HG03095 (cell line): ENCODE data around the gene PRRC1.
A peak's percentile ranks its signal among the peaks of the same experiment; 100 is the strongest.

Experiments
- ATAC-seq: cut with Tn5 transposase; IDR thresholded peaks from one replicate; pipeline ENCODE4 v1.9.1; 2021; ENCODE audit warnings: moderate library complexity; ENCODE audit not compliant: unreplicated experiment

PRRC1 gene

DNA sequence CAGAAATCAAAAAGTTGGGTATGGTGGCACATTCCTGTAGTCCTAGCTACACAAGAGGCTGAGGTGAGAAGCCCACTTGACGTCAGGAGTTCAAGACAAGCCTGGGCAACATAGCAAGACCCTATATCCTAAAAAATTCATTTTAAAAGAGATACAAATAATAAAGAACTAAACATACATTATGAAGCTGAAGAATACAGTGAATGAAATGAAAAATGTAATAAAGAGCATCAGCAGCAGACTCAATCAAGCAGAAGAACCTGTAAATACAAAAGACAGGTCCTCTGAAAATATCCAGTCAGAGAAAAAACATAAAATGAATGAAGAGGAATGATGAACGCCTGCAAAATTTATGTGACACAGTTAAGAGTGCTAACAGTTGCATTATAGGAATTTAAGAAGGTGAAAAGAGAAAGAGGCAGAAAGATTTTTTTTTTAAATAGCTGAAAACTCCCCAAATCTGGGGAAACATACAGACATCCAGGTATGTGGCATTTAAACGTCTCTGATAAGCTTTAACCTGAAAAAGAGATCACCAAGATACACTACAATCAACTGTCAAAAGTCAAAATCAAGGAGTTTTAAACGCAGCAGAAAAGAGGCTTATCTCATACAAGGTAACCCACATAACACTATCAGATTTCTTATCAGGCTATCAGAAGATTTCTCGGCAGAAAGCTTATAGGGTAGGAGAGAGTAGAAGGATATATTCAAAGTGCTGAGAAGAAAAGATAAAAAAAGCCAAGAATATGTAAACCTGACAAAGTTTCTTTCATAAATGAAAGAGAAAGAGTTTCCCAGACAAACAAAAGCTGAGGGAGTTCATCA is 57.6 kb downstream of the PRRC1 start:
- ATAC-seq, result no peak

DNA sequence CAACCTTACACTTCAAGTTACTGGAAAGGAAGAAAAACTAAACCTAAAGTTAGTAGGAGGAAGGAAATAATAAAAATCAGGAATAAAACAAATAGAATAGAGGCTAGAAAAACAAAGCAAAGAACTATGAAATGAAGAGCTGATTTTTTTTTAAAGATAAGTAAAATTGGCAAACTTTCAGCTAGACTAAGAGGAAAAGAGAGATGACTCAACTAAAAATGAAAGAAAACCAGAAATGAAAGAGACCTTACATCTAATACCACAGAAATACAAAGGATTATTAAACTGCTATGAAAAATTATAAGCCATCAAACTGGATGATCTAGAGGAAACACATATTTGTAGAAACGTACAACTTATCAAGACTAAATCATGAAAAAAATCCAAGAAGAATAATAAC is 60.0 kb downstream of the PRRC1 start:
- ATAC-seq, result no peak

DNA sequence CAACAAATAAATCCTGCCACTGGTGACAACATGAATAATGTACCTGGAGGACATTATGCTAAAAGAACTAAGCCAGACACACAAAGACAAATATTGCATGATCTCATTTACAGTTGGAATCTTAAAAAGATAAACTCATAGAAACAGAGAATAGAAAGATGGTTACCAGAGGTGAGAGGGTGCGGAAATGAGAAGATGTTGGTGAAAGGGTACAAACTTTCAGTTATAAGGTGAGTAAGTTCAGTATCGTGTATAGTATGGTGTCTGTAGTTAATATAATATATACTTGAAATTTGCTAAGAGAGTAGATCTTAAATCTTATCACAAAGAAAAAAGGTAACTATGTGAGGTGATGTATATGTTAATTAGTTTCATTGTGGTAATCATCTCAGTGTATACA is 63.3 kb downstream of the PRRC1 start:
- ATAC-seq, result no peak

DNA sequence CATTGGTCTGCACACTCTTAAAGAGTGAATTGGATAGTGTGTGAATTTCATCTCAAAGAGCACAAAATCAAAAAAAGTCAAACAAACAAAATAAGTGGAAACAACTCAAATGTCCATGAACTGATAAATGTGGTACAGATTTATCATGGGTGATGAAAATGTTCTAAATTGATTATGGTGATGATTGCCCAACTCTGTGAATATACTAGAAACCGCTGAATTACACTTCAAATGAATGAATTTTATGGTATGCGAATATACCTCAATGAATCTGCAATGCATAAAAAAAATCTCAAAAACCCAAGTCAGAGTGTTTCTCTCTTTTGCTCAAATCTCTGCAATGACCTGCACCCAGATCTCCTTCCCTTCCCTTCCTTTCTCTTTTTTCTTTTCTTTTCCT is 64.0 kb downstream of the PRRC1 start:
- no peak for ATAC-seq

DNA sequence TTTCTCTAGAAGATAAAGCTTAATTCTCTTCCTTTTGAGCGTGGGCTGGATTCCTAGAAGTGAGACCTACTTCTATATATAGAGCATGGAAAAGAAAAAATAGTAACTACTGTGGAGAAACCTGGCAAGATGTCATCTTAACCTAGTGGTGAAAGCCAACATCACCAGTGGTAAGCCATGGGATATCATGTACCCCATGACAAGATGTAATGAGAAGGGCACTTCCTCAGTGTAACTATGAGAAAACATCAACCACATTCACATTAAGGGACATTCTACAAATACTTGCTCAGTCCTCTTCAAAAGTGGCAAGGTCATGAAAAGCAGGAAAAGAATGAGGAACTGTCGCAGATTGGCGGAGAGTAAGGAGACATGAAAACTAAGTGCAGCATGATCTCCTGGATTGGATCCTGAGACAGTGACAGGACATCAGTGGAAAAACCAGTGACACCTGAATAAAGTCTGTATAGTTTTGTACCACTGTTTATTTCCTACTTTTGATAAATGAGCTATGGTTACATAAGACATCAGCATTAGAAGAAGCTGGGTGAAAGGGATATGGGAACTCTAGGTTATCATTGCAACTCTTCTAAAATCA is 65.4 kb downstream of the PRRC1 start:
- ATAC-seq, result no peak

DNA sequence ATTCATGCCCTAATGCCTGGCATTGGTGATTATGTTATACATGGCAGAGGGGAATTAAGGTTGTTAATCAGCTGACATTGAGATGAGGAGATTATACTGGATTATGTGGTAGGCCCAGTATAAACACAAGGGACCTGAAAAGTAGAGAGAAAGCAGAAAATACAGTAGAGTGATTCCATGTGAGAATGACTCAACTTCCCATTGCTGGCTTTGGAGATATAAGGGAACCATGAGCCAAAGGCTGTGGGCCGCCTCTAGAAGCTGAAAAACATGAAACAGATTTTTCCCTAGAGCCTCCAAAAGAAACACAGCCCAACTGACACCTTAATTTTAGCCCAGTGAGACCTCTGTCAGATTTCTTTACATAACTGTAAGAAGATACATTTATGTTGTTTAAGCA is 66.4 kb downstream of the PRRC1 start:
- ATAC-seq, result no peak

DNA sequence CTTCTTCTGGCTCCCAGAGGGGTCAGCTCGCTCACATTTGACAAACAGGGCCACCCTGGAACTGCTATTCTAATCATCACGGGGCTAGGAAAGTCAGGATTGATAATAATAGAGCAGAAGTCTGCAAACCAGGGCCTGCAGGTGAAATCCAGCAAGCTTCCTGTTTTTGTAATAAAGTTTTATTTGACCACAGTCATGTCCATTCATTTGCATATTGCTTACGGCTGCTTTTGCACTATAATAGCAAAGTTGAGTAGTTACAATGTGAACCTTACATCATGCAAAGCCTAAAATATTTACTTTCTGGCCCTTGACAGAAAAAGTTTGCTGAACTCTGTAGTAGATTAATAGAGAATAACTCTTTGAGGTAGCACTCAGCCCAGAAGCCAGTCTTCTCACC is 68.2 kb downstream of the PRRC1 start:
- no peak for ATAC-seq

DNA sequence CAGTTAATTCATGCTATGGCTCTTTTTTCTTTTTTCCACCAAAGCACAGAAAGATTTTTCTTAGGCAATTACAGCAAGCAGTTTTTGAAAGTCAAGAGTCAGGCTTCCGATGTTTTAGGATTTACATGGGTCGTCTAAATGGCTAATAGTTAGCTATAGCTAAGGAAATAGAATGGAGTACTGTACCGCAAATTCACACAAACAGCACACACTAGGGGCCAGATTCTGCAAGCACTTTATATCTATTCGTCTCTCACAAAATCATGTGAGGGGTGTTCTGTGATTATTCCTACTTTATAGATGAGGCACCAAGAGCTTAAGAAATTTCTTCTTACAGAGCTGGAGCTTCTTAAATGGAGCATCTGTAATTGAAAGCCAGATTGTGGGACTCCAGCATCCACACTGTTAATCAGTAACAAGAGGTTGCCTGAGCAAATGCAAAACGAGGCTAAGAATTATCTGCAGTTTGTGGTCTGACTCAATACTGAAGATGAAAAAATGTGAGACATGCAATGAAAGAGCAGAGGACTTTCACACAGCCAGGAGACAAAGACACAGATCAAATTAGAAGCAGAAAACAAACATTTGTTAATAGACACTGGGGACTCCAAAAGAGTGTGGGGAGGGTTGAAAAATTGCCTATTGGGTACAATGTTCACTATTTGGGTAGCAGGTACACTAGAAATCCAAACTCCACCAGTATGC is 68.8 kb downstream of the PRRC1 start:
- peak; percentile 77 for ATAC-seq

DNA sequence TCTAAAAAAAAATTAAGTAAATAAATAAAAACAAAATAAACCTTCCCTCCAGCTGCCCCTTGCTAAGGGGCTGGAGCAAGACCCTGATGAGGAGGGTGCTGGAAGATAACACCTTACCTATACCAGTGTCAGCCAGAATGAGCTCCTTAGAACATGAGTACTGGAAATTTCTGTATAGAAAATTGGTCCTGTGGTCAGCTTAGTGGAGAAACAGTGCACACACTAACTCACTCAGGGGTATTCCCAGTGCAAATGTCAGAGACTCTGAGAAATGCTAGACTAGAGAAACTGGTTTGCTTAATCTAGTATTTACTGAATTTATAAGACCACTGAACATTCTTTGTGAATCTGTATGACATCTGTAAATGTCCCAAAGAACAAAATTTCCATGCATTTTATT is 69.4 kb downstream of the PRRC1 start:
- peak; percentile 48 for ATAC-seq

DNA sequence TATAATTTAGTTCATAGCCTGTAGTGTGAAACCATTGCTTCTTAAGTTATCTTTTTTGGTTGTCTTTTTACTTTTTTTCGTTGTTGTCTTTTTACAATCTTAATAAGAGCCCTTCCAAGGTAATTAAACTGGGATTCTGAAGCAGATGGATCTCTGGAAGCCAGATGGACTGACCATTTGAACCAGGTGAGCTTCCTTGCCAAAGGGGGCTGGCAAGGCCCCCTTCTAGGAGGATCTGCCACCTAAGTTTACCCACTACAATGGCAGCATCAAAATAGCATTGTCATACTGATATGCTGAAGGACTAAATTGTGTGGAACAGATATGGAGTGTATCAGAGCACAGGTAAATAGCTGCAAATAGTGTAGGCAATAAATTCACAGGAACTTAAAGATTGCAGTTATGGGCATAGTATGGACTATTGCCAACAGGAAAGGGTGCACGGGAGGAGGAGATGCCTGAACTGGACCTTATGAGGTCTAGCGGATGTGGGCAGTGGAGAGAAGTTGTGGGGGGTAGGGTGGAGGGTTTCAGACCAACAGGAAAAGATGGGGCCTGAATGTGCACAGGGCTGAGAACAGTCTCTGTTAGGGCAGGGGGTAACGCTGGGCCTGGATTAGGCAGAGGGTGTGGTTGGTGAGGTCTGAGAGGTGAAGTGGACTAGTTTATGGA is 69.9 kb downstream of the PRRC1 start:
- ATAC-seq, result no peak

DNA sequence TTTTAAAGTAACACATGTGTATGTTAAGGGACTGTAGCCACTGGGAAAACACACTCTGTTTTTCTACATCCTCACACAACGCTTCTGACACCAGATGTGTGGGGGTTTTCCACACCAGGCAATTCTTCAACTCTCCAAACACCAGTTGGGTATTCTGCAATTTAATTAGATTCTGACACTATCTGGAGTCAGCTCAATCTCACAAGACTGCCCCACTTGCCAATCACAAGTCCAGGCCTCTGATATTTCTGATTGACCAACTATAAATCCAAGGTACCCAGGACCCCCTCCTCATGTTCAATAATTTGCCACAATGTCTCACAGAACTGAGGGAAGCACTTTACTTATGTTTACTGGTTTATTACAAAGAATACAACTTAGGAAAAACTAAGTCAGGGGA is 70.9 kb downstream of the PRRC1 start:
- no peak for ATAC-seq

DNA sequence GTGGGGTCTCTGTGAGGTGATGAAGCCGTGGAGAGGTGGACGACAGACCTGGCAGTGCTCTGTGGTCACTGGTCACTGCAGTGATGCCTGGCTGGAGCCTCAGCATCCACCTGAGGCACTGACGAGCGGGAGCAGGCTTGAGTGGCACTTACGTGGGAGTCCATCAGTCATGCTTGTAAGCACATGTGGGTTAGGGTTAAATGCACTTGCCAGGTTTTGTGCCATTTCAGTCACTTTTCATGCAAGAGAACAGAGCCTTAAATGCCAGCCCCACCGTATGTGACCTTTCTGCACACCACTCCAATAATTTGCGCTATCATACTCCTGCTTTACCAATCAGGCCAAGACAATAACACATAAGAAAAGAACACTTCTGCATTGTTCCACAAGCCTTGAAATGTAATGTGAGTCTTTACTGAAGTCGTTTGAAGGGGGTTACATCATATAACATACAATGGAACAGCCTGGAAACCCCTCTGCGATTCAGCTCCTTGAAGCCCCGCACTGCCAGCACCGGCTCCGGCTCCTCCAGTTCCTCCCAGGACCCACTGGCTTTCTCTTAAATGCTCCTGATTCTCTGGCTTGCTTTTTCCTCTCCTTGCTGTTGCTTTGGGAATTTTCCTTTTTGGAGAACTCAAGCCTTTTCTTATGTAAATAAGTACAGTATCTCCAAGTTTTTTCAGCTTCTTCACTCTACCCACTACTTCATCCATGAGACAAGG is 72.0 kb downstream of the PRRC1 start:
- no peak for ATAC-seq

DNA sequence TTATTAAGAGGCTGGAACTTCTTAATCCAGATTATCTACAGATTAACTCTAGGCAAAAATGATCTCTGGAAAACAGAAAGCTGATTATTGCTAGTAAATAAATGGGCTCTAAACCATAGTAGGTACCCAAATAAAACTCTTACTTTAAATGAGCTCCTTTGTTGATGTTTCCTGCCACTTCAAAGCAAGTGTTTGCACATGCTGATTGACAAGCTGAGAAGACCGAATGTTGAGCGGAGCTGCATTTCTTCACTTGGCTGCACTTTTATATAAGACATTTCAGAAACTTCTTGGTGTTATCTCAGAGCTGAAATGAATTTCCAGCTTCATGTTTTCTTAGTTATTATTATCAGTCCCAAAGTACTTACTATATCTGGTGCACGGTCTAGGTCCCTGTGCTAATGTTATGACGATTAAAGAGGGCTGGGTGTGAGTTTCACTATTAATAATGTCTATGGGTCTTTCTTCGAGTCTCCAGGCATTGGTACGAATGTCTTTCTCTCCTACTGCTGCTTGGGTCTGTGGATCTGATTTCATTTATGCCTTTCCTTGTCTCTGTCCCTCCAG is 72.8 kb downstream of the PRRC1 start:
- peak; percentile 35 for ATAC-seq

DNA sequence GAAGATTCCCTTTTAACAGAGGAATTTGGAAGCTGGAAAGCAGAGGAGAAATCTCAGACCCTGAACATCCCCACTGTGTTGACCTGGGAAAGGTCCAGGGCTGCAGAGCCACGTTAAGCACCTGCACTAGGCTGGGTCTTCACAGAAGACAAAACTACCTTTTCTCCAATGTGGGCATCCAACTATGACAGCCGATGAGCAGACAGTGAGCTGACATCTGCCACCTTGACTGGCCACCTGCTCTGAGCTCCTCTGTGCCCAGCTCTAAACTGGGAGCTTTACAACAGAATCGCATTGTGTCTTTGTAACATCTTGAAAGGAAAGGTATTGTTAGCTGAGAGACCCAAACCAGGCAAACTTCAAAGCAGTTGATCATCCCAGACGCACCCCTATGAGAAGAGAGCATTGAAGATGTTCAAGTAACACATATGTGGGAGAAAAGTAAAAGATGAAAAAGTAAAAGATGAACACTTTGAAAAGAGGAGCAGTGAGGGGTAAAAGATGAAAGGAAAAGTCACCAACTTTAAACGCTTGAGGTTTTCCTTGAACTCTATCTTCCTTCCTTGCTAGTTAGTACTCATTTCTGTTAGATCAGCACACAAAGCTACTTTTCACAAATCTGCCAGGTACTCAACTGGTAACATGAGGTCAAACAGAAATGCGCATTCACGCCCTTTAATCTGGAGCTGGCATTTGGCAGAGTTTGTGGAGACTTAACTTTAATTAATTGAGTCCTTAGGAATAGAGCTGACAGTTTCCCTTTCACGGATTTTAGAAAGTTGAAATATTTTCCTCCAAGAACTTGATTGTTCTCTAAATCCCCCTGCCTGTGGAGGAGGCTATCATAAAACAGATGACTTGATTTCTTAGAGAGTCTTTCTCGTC is 78.3 kb downstream of the PRRC1 start:
- no peak for ATAC-seq

DNA sequence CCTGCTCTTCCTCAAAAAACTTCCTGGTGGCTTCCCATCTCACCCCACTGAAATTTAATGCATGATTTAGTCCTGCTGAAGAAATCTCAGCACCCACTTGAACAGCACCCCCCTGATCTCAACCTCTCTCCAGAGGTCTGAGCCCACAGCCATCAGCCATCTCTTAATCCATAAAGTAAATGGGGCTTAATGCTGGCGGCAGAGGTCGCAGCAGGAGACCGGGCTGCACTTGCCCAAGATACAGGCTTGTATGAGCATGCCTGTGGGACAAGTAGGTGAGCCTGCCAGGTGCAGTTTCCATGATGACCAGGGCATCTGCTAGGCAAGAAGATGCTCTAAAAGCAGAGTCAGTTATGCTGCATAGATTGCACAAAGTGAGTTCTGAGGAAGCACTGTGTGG is 79.1 kb downstream of the PRRC1 start:
- ATAC-seq, result no peak

DNA sequence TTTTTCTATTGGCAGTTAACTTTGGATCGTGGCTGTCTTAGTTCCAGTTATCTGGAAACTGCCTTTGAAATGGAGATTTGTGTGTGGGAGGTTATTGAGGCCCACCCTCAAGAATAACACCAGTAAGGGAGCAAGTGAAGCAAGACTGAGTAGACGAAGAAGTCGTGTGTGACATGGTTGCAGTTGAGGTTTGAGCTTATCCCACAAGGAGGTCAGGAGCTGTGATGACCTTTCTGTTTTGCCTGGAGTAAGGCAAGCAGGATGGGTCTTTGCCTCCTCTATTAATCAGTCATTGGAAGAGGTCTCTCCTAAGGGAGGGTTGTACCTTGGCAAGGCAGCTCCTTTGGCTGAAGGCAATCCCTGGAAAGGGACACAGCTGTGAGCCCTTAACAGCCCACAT is 81.9 kb downstream of the PRRC1 start:
- ATAC-seq, result no peak

DNA sequence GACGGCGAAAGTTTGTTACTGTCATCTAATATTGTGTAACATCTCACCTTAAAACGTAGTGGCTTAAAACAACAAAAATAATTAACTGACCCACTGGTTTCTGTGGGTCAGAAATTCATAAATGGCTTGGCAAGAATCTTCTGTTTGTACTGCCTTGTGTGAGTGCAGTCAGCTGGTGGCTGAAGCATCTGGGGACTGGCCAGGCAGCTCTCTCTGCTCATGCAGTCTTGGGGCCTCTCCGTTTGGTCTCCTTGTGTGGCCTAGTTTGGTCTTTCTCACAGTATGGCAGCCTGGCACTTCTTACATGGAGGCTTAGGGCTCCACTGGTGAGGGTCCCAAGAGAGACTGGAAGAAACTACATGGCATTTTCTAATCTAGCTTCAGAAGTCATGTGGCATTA is 82.4 kb downstream of the PRRC1 start:
- no peak for ATAC-seq

DNA sequence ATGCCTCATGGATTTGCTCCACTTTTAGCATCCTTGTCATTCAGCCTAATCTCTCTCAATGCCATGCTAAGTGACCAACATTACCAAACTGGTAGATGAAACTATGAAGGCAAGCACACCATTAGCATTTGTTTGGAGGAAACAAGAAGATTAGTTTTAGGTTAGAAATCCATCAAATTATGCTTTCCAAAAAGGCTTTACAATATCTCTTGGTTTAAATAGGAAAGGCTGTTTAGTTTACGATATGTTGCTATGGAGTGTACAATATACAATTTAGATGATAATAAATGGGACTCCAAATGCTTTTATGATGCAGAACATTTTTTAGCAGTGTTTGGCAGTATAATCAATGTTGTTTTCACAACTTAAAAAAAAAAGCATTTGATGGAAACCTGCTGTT is 83.7 kb downstream of the PRRC1 start:
- ATAC-seq, result no peak

DNA sequence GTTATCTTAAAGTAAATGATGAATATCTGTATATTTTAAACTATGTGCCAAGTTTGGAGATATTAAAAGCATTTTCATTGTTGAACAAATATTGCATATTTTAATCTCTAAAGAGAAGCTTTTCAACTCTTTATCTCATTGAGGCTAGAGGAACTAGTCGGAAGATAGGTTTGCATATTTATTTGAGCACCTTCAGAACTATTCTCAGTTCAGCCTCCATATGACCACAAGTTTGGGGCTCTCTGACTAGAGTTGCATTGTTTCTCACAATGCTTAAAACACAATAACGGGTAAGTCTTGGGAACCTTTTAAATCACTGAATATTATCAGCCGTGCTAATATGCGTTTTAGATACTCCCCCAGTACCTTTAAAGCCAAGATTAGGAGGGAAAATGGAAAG is 84.2 kb downstream of the PRRC1 start:
- ATAC-seq, result no peak

DNA sequence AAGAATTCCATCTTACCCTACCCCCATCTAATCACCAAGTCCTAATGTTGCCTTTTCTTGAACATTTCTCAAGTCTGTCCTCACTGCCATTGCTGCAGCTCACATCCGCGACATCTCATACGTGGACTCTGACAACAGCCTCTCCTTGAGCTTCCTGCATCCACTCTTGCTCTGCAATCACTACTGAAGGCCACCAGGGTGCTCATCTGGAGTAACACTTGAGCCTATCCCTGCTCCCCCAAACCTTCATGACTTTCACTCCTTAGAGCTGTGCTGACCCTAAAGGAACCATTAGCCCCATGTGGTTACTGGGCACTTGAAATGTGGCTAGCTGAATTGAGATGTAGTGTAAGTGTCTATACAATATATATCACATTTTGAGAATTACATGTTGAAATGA is 85.0 kb downstream of the PRRC1 start:
- ATAC-seq, result no peak
